ENCODE results near the gene KLHL41.

The KLHL41 gene

GRCh38 chr2:169478339-169478738, 31.2 kb upstream of the KLHL41 start:
- Histone ChIP-seq H3K4me2 (ENCODE audit: low read depth, low read length) (no peak overlapping the region), H3K79me2 (ENCODE audit: low read length) (no peaks in the 10 kb centered on the region), H3K36me3 (replicated peaks; ENCODE audit: insufficient read depth, low read length) (no peaks in the 10 kb centered on the region), H3K27me3 (replicated peaks; ENCODE audit: insufficient read depth, low read length) (no peaks in the 10 kb centered on the region), H2AFZ (ENCODE audit: low read length) (0 out of 2 replicates have a peak overlapping the region, but pooled peaks have one; percentile 99), H3K9ac (ENCODE audit: low read length) (no peak overlapping the region), H3K4me3 (ENCODE audit: low read length) (no peak overlapping the region), H3K4me1 (ENCODE audit: low read length) (no peaks in the 10 kb centered on the region), H3K9me2 (replicated peaks; ENCODE audit: insufficient read depth, low read length) (no peaks in the 10 kb centered on the region), H3F3A (ENCODE audit: insufficient read depth, low read length) (no peaks in the 10 kb centered on the region), H3K9me3 (replicated peaks; ENCODE audit: insufficient read depth, low read length) (no peaks in the 10 kb centered on the region), H3K27ac (ENCODE audit: low read length) (no peak overlapping the region), H4K20me1 (ENCODE audit: insufficient read depth, low read length) (no peaks in the 10 kb centered on the region)
- TF ChIP-seq EZH2phosphoT487 (IDR thresholded peaks at IDR 0.05; ENCODE audit: low read length): no peak
- TF ChIP-seq EZH2 (optimal IDR thresholded peaks at IDR 0.05; ENCODE audit: low read depth, low read length): no peak
- TF ChIP-seq, protein P1, sequence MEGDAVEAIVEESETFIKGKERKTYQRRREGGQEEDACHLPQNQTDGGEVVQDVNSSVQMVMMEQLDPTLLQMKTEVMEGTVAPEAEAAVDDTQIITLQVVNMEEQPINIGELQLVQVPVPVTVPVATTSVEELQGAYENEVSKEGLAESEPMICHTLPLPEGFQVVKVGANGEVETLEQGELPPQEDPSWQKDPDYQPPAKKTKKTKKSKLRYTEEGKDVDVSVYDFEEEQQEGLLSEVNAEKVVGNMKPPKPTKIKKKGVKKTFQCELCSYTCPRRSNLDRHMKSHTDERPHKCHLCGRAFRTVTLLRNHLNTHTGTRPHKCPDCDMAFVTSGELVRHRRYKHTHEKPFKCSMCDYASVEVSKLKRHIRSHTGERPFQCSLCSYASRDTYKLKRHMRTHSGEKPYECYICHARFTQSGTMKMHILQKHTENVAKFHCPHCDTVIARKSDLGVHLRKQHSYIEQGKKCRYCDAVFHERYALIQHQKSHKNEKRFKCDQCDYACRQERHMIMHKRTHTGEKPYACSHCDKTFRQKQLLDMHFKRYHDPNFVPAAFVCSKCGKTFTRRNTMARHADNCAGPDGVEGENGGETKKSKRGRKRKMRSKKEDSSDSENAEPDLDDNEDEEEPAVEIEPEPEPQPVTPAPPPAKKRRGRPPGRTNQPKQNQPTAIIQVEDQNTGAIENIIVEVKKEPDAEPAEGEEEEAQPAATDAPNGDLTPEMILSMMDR (IDR thresholded peaks at IDR 0.05; ENCODE audit: low read length): no peak
- DNase-seq: no peak

DNA sequence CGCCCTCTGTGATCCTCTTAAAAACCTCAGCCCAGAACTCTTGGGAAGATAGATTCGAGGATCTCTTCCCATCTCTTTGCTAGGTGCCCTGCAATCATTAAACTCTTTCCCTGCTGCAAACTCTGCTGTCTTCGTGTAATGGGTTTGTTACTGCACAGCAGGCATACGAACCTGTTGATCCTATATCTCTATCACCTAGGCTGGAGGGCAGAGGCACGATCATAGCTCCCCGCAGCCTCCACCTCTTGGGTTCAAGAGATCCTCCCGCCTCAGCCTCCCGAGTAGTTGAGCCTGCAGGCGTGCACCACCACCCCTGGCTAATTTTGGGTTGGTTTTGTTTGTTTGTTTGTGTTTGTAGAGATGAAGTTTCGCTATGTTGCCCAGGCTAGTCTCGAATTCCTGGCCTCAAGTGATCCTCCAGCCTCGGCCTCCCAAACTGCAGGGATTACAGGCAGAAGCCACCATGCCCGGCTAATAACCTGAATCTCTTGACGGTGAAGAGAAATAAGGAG, 30.7 kb upstream of the KLHL41 start:
- Histone ChIP-seq H4K20me1 (ENCODE audit: insufficient read depth, low read length) (no peaks in the 10 kb centered on the region), H3K27ac (ENCODE audit: low read length) (no peak overlapping the region), H3K9me2 (replicated peaks; ENCODE audit: insufficient read depth, low read length) (no peaks in the 10 kb centered on the region), H3K36me3 (replicated peaks; ENCODE audit: insufficient read depth, low read length) (no peaks in the 10 kb centered on the region), H3K27me3 (replicated peaks; ENCODE audit: insufficient read depth, low read length) (no peaks in the 10 kb centered on the region), H3K79me2 (ENCODE audit: low read length) (no peaks in the 10 kb centered on the region), H3K9ac (ENCODE audit: low read length) (peak overlapping the region; percentile 54; the same call in 1 of the 2 replicates), H3K4me3 (ENCODE audit: low read length) (peak overlapping the region; percentile 76), H3K4me2 (ENCODE audit: low read depth, low read length) (peak overlapping the region; percentile 69), H3K4me1 (ENCODE audit: low read length) (no peaks in the 10 kb centered on the region), H2AFZ (ENCODE audit: low read length) (peak overlapping the region; percentile 99), H3K9me3 (replicated peaks; ENCODE audit: insufficient read depth, low read length) (no peaks in the 10 kb centered on the region), H3F3A (ENCODE audit: insufficient read depth, low read length) (no peaks in the 10 kb centered on the region)
- DNase-seq: no peak
- TF ChIP-seq EZH2phosphoT487 (IDR thresholded peaks at IDR 0.05; ENCODE audit: low read length) (no peak), EZH2 (optimal IDR thresholded peaks at IDR 0.05; ENCODE audit: low read depth, low read length) (no peak)
- TF ChIP-seq, protein P1 (IDR thresholded peaks at IDR 0.05; ENCODE audit: low read length): no peak

GRCh38 chr2:169479257-169480078, 30.0 kb upstream of the KLHL41 start, which contains the start of gene BBS5:
Gene BBS5 (plus strand): TSS chr2:169479494. CDS start chr2:169479554, 60 bp downstream.
- H3K9ac ChIP-seq (ENCODE audit: low read length): peak within 1 kb of the TSS; percentile 54; the same call in 1 of the 2 replicates
- H3K79me2 ChIP-seq (ENCODE audit: low read length): no peaks in the 10 kb centered on the region
- H2AFZ ChIP-seq (ENCODE audit: low read length): peak within 1 kb of the TSS; percentile 99
- H3K27me3 ChIP-seq (replicated peaks; ENCODE audit: insufficient read depth, low read length): no peaks in the 10 kb centered on the region
- no peaks in the 10 kb centered on the region for H3K9me3 ChIP-seq (replicated peaks; ENCODE audit: insufficient read depth, low read length)
- peak within 1 kb of the TSS; percentile 76 for H3K4me3 ChIP-seq (ENCODE audit: low read length)
- H3K4me2 ChIP-seq (ENCODE audit: low read depth, low read length): peak within 1 kb of the TSS; percentile 69
- no peaks in the 10 kb centered on the region for H3K9me2 ChIP-seq (replicated peaks; ENCODE audit: insufficient read depth, low read length)
- H3K36me3 ChIP-seq (replicated peaks; ENCODE audit: insufficient read depth, low read length): no peaks in the 10 kb centered on the region
- no peak within 1 kb of the TSS for H3K27ac ChIP-seq (ENCODE audit: low read length)
- H4K20me1 ChIP-seq (ENCODE audit: insufficient read depth, low read length): no peaks in the 10 kb centered on the region
- DNase-seq: peak; percentile 79
- no peaks in the 10 kb centered on the region for H3K4me1 ChIP-seq (ENCODE audit: low read length)
- H3F3A ChIP-seq (ENCODE audit: insufficient read depth, low read length): no peaks in the 10 kb centered on the region
- TF ChIP-seq EZH2 (optimal IDR thresholded peaks at IDR 0.05; ENCODE audit: low read depth, low read length): no peak
- TF ChIP-seq, protein P1 (IDR thresholded peaks at IDR 0.05; ENCODE audit: low read length): peak; percentile 58
